ENCODE results near the gene SEMG2. TPM values are rescaled to one million over a fixed set of nuclear protein-coding genes. Genes with fewer than 3 reads are reported as not detected.

Gene SEMG2
- total and polyA plus RNA-seq, 10 of the 15 experiments (the other 5 are each of a cell fraction or from before 2014, with no cell fraction given), result not detected

- no peaks in the 10 kb centered on the region for H3K27me3 ChIP-seq (replicated peaks in 1 of 2; ENCODE audit: control insufficient read depth in 2 of 2, insufficient read depth in 2 of 2, low read length in 1 of 2)
- in situ Hi-C loops (cut with MboI), result no loop called here
- H3K9me3 ChIP-seq (replicated peaks; ENCODE audit: control insufficient read depth, insufficient read depth, low read length), result no peaks in the 10 kb centered on the region
- POLR2A ChIA-PET, result no interaction called here
- WGBS (ENCODE audit: insufficient coverage, insufficient replicate concordance, low lambda C conversion rate, missing lambda C conversion rate), result 0% methylated on average over 2 of the region's 2 CpGs
- no peak overlapping the region for H3K9ac ChIP-seq (ENCODE audit: control insufficient read depth, insufficient read depth, low read length)
- H3K36me3 ChIP-seq (ENCODE audit: control insufficient read depth in 2 of 2, insufficient read depth in 2 of 2, low read length in 1 of 2), result no peaks in the 10 kb centered on the region
- no peaks in the 10 kb centered on the region for H3K79me2 ChIP-seq (ENCODE audit: control insufficient read depth, insufficient read depth, low read length)
- SMC1A ChIA-PET (ENCODE audit: uncharacterized antibody, unreplicated experiment), result interaction anchor here (0.7 kb wide), 1 partner anchor 11 kb away, joined by 3 read pairs; no protein-coding TSS in a partner anchor
- RAD21 ChIA-PET (ENCODE audit: unreplicated experiment), result no interaction called here
- no peak for ATAC-seq
- no peak for DNase-seq (ENCODE audit: low read depth, low spot score)
- H4K20me1 ChIP-seq (ENCODE audit: control insufficient read depth, insufficient read depth), result no peaks in the 10 kb centered on the region
- H3K4me1 ChIP-seq (ENCODE audit: control insufficient read depth, insufficient read depth, low read length), result no peaks in the 10 kb centered on the region
- no peak overlapping the region for H3K4me2 ChIP-seq (ENCODE audit: control insufficient read depth, insufficient read depth)
- intact Hi-C loops (cut with micrococcal nuclease; ENCODE audit: unreplicated experiment), result no loop called here
- no peak overlapping the region for H2AFZ ChIP-seq (ENCODE audit: control insufficient read depth, low read depth, low read length)
- CTCF ChIA-PET, result interaction anchor here (1.2 kb wide), 1 partner anchor 21 kb away, joined by 3 read pairs; no protein-coding TSS in a partner anchor
- TF ChIP-seq NR2C1 (IDR thresholded peaks at IDR 0.05), result no peak
- TF ChIP-seq EGR1 (IDR thresholded peaks at IDR 0.05; ENCODE audit: borderline replicate concordance in 1 of 2, low read depth in 2 of 2, low read length in 2 of 2), result no peak
- no peak for TF ChIP-seq ETV6 (conservative IDR thresholded peaks at IDR 0.05 in 1 of 2, IDR thresholded peaks at IDR 0.05 in 1 of 2; ENCODE audit: borderline replicate concordance in 1 of 2, low read depth in 1 of 2)
- TF ChIP-seq HDAC6 (IDR thresholded peaks at IDR 0.05; ENCODE audit: unreplicated experiment), result no peak
- TF ChIP-seq MTA2 (IDR thresholded peaks at IDR 0.05; ENCODE audit: low read depth), result no peak
- no peak for TF ChIP-seq ASH2L (IDR thresholded peaks at IDR 0.05; ENCODE audit: borderline replicate concordance, low read depth)
- TF ChIP-seq RELB (IDR thresholded peaks at IDR 0.05; ENCODE audit: low read depth), result no peak
- no TSS peak for BruUV-seq (replicated peaks)
- H3K4me3 ChIP-seq, result no peak overlapping the region
- H3K27ac ChIP-seq (ENCODE audit: control insufficient read depth, insufficient read depth), result no peak overlapping the region
- no peak for FAIRE-seq
These were observed 33.5 kb upstream of the SEMG2 start for GRCh38 chr20:45187693-45188092.

Data from GM12878 (cell line).